ENCODE results near the gene TET1. TPM values are rescaled to one million over a fixed set of nuclear protein-coding genes. Genes with fewer than 3 reads are reported as not detected.

TET1 gene
- total RNA-seq, 1 experiment from 2014 or later = 53.4 TPM

- H3K4me1 Mint-ChIP-seq = peaks cover 5 to 6% of the 10 kb centered on the region in 2 experiments
- Histone ChIP-seq H3K56ac (ENCODE audit: insufficient read length, low read depth, low read length) (no peak overlapping the region), H3K27me3 (ENCODE audit: insufficient read depth, low read length) (no peaks in the 10 kb centered on the region), H2AK5ac (ENCODE audit: insufficient read length, low read length) (no peak overlapping the region), H3K79me2 (ENCODE audit: insufficient read depth, low read length) (peaks cover 8% of the 10 kb centered on the region; the same call in 1 of the 2 replicates), H3K4me1 (ENCODE audit: insufficient read depth, low read length) (no peaks in the 10 kb centered on the region), H4K5ac (ENCODE audit: insufficient read length, low read depth, low read length) (peak overlapping the region; percentile 87), H2BK5ac (ENCODE audit: insufficient read length, low read length) (no peak overlapping the region), H2AFZ (ENCODE audit: low read length) (no peak overlapping the region), H3K9ac (ENCODE audit: extremely low read depth, insufficient read length, low read length) (no peak overlapping the region), H2BK20ac (ENCODE audit: low read depth, low read length, poor library complexity, severe bottlenecking) (no peak overlapping the region), H3K4ac (ENCODE audit: low read depth, low read length) (no peak overlapping the region), H3K18ac (ENCODE audit: insufficient read length, low read depth, low read length) (no peak overlapping the region), H3K4me2 (ENCODE audit: insufficient read depth, insufficient read length, low read length) (no peak overlapping the region), H3K9me3 (ENCODE audit: control insufficient read depth, low read depth, low read length) (no peaks in the 10 kb centered on the region), H3K27ac (ENCODE audit: insufficient read length, low read depth, low read length) (no peak overlapping the region), H4K91ac (ENCODE audit: insufficient read length, low read depth, low read length) (no peak overlapping the region), H3K23me2 (ENCODE audit: insufficient read length, low read depth, low read length, poor library complexity, severe bottlenecking) (no peaks in the 10 kb centered on the region), H2BK12ac (ENCODE audit: insufficient read length, low read depth, low read length) (no peak overlapping the region), H3T11ph (ENCODE audit: low read length) (no peak overlapping the region), H4K20me1 (ENCODE audit: control insufficient read depth, insufficient read depth, insufficient read length) (no peaks in the 10 kb centered on the region), H2BK15ac (ENCODE audit: low read depth, low read length) (no peak overlapping the region), H2BK120ac (ENCODE audit: low read depth, low read length, poor library complexity, severe bottlenecking) (no peak overlapping the region), H3K79me1 (ENCODE audit: insufficient read depth, low read depth, low read length, poor library complexity, severe bottlenecking) (no peaks in the 10 kb centered on the region), H3K23ac (ENCODE audit: insufficient read length, low read depth, low read length) (no peak overlapping the region), H3K14ac (ENCODE audit: insufficient read depth, low read length) (no peak overlapping the region), H4K8ac (replicated peaks; ENCODE audit: insufficient read length, low read depth, low read length) (no peak overlapping the region)
- peaks cover 4 to 6% (median 5%) of the 10 kb centered on the region in 3 experiments for H3K36me3 Mint-ChIP-seq (ENCODE audit: insufficient read depth in 1 of 3, low read depth in 3 of 3)
- TF ChIP-seq CTCF (conservative IDR thresholded peaks at IDR 0.05) = no peak
- H3K9me3 Mint-ChIP-seq = no peaks in the 10 kb centered on the region; a peak in 1 of 5 replicates
- WGBS (ENCODE audit: extremely low coverage, insufficient read length, low lambda C conversion rate) = no CpG with 5 or more reads among the region's 3 CpGs
- H3K27me3 Mint-ChIP-seq (ENCODE audit: low read depth) = peaks cover 1% of the 10 kb centered on the region; the same call in 1 of the 2 replicates
- H3K4me3 Mint-ChIP-seq = no peak overlapping the region
- H3K27ac Mint-ChIP-seq = no peak overlapping the region
- no peak for DNase-seq
Observed at GRCh38 chr10:68717435-68717834, 157.3 kb downstream of the TET1 start.
